A673 (cell line): ENCODE measurements around the gene PNMA6E. TPM values are rescaled to one million over a fixed set of nuclear protein-coding genes. Genes with fewer than 3 reads are reported as not detected.

Source experiments
- BruUV-seq: library from RNA; stranded (reverse); fragments of 400-500 nt; replicated peaks from 2 replicates; lab custom pipeline; 2021; lab: Mats Ljungman, UMichigan
- CTCF ChIA-PET: fragments of 300-600 bp; sonication (Branson Sonifier 250); formaldehyde crosslinking; loops from one replicate; lab custom pipeline; 2022; ENCODE audit warnings: antibody characterized with exemption; lab: Charles Lee
- POLR2A ChIA-PET: fragments of 300-600 bp; sonication (Branson Sonifier 250); formaldehyde crosslinking; loops from one replicate; lab custom pipeline; 2022; ENCODE audit warnings: antibody characterized with exemption; ENCODE audit not compliant: low non-redundant PET; lab: Charles Lee
- DNase-seq: peaks from one replicate; pipeline ENCODE4 v3.0.0-alpha.2; 2015; ENCODE audit warnings: low spot score
- H3K27ac ChIP-seq: fragments of 200-600 bp; sonication (generic); 2 replicates; pipeline ENCODE4 v1.5.1; 2016; ENCODE audit warnings: mixed run types, low read depth, mild to moderate bottlenecking, mixed read lengths, antibody characterized with exemption, low read length; ENCODE audit not compliant: poor library complexity, severe bottlenecking
- H3K27me3 ChIP-seq: fragments of 200-600 bp; sonication (generic); replicated peaks from 2 replicates; pipeline ENCODE4 v1.6.1; 2017; ENCODE audit warnings: mixed run types, low read depth, mild to moderate bottlenecking, mixed read lengths, antibody characterized with exemption, low read length; ENCODE audit not compliant: insufficient read depth, poor library complexity
- H3K36me3 ChIP-seq: fragments of 200-600 bp; sonication (generic); 2 replicates; pipeline ENCODE4 v1.6.1; 2016; ENCODE audit warnings: mixed run types, mild to moderate bottlenecking, mixed read lengths, antibody characterized with exemption, low read length; ENCODE audit not compliant: insufficient read depth, poor library complexity, severe bottlenecking
- H3K4me1 ChIP-seq: fragments of 200-600 bp; sonication (generic); 2 replicates; pipeline ENCODE4 v1.6.1; 2017; ENCODE audit warnings: mixed run types, mild to moderate bottlenecking, mixed read lengths, antibody characterized with exemption, low read length; ENCODE audit not compliant: insufficient read depth, poor library complexity, severe bottlenecking
- H3K4me3 ChIP-seq: fragments of 200-600 bp; sonication (generic); 2 replicates; pipeline ENCODE4 v1.5.1; 2016; ENCODE audit warnings: low read depth, mixed run types, mild to moderate bottlenecking, mixed read lengths, low read length; ENCODE audit not compliant: poor library complexity, severe bottlenecking
- H3K9me3 ChIP-seq: fragments of 200-600 bp; sonication (generic); 2 replicates; pipeline ENCODE4 v1.6.1; 2016; ENCODE audit warnings: mixed run types, low read depth, mild to moderate bottlenecking, mixed read lengths, antibody characterized with exemption, low read length; ENCODE audit not compliant: poor library complexity, severe bottlenecking
- CTCF ChIP-seq: fragments of 300-800, 200-600 bp; sonication (generic); conservative IDR thresholded peaks from 2 replicates; pipeline ENCODE4 v1.5.1; 2017; ENCODE audit warnings: low read depth, mild to moderate bottlenecking, antibody characterized with exemption, low read length, moderate library complexity, mixed read lengths
- EZH2 ChIP-seq: fragments of 200-600 bp; sonication (generic); IDR thresholded peaks from 2 replicates; pipeline ENCODE4 v1.6.1; 2017; ENCODE audit warnings: borderline replicate concordance, low read depth, mild to moderate bottlenecking, mixed read lengths, antibody characterized with exemption, low read length; ENCODE audit not compliant: poor library complexity, severe bottlenecking
- intact Hi-C: fragments of 100-400 bp; cut with micrococcal nuclease; formaldehyde crosslinking; loops from one replicate; pipeline ENCODE4 v1.10.0; 2022; ENCODE audit not compliant: unreplicated experiment
- total RNA-seq: library from RNA; stranded (reverse); gene quantifications from 2 replicates; pipeline ENCODE4 v1.2.3, GENCODE V29; 2021

The PNMA6E gene
- total RNA-seq, 1 experiment from 2014 or later: not detected

- H3K36me3 ChIP-seq: no peaks in the 10 kb centered on the region
- intact Hi-C loops: no loop called here
- H3K27ac ChIP-seq: no peak overlapping the region
- H3K27me3 ChIP-seq: no peaks in the 10 kb centered on the region
- POLR2A ChIA-PET: no interaction called here
- CTCF ChIA-PET: no interaction called here
- TF ChIP-seq EZH2 (no peak), CTCF (no peak)
- peaks cover 5% of the 10 kb centered on the region for H3K9me3 ChIP-seq
- no TSS peak for BruUV-seq
- H3K4me1 ChIP-seq: no peaks in the 10 kb centered on the region
- no peak overlapping the region for H3K4me3 ChIP-seq
- no peak for DNase-seq
Observed at GRCh38 chrX:153423652-153424051, 22.5 kb upstream of the PNMA6E start.

- Histone ChIP-seq H3K4me3 (no peak overlapping the region), H3K27ac (no peak overlapping the region), H3K27me3 (no peaks in the 10 kb centered on the region), H3K36me3 (no peaks in the 10 kb centered on the region), H3K4me1 (no peaks in the 10 kb centered on the region), H3K9me3 (no peaks in the 10 kb centered on the region)
- no TSS peak for BruUV-seq
- TF ChIP-seq CTCF (no peak), EZH2 (no peak)
- DNase-seq: no peak
- ChIA-PET CTCF (no interaction called here), POLR2A (no interaction called here)
- intact Hi-C loops: no loop called here
Observed at GRCh38 chrX:153421856-153422255, 20.7 kb upstream of the PNMA6E start.

GRCh38 chrX:153420851-153421599 is 19.9 kb upstream of the PNMA6E start:
- POLR2A ChIA-PET: no interaction called here
- CTCF ChIA-PET: no interaction called here
- intact Hi-C loops: no loop called here
- no peak overlapping the region for H3K27ac ChIP-seq
- no peaks in the 10 kb centered on the region for H3K4me1 ChIP-seq
- H3K9me3 ChIP-seq: no peaks in the 10 kb centered on the region
- no peak for DNase-seq
- H3K27me3 ChIP-seq: no peaks in the 10 kb centered on the region
- TF ChIP-seq CTCF: no peak
- no peak for TF ChIP-seq EZH2
- BruUV-seq: no TSS peak
- no peaks in the 10 kb centered on the region for H3K36me3 ChIP-seq
- no peak overlapping the region for H3K4me3 ChIP-seq
